HFF-Myc (cell line): ENCODE measurements around the gene DOCK4.

ENCODE experiments used
- DNase-seq: peaks from one replicate; pipeline ENCODE4 v3.0.0-alpha.2; 2011; ENCODE audit warnings: low read depth; ENCODE audit errors: extremely low read depth
- H3K4me3 ChIP-seq: replicated peaks from 2 replicates; pipeline ENCODE4 v1.5.1; 2011; ENCODE audit warnings: low read depth, mild to moderate bottlenecking, control low read depth, low read length
- TF ChIP-seq, protein P1 (sequence below): IDR thresholded peaks from 2 replicates; pipeline ENCODE4 v1.5.1; 2012; ENCODE audit warnings: mild to moderate bottlenecking, low read depth, low read length, control low read depth; ENCODE audit errors: missing control alignments

The DOCK4 gene

DNA sequence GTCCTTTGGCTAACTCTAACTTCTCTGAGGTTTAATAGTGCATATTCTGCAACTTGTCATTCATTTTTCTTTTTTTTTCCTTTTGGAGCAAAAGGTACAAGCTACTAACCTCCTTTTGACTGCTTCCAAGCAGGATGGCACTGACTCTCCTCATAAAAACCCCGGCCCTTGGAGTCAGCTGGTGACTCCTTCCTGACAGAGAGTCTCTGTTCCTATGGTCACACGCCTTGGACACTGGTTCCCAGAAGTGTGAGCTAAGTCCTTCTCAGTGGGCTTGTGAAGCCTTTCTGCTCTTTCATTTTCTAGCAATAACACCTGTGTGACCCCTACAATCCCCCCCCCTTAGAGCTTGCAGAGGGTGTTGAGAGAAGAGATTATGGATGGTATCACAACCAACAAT is 21.7 kb downstream of the DOCK4 start:
- H3K4me3 ChIP-seq: no peak overlapping the region
- no peak for DNase-seq
- TF ChIP-seq, protein P1, sequence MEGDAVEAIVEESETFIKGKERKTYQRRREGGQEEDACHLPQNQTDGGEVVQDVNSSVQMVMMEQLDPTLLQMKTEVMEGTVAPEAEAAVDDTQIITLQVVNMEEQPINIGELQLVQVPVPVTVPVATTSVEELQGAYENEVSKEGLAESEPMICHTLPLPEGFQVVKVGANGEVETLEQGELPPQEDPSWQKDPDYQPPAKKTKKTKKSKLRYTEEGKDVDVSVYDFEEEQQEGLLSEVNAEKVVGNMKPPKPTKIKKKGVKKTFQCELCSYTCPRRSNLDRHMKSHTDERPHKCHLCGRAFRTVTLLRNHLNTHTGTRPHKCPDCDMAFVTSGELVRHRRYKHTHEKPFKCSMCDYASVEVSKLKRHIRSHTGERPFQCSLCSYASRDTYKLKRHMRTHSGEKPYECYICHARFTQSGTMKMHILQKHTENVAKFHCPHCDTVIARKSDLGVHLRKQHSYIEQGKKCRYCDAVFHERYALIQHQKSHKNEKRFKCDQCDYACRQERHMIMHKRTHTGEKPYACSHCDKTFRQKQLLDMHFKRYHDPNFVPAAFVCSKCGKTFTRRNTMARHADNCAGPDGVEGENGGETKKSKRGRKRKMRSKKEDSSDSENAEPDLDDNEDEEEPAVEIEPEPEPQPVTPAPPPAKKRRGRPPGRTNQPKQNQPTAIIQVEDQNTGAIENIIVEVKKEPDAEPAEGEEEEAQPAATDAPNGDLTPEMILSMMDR: no peak

GRCh38 chr7:112183266-112183665 is 22.9 kb downstream of the DOCK4 start:
- no peak for DNase-seq
- no peak overlapping the region for H3K4me3 ChIP-seq
- TF ChIP-seq, protein P1: no peak

DNA sequence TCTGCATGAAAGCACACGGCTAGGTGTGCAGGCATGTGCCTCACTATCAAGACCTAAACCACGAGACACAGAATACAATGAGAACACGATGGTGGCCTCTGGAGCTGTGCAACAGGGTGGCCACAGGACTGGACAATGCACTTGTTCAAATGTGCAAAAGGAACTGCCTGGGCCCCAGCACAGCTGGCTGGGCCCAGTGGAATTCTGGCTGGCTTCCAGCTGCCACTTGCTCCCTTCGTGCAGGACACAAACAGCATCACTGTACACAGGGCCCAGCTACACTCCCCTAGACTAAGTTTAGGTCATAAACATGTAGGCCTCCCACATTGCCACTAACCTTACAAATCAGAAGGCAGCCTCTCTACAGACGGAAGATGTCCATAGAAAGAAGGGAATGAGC is 23.4 kb downstream of the DOCK4 start:
- TF ChIP-seq, protein P1: no peak
- no peak overlapping the region for H3K4me3 ChIP-seq
- no peak for DNase-seq

- DNase-seq: no peak
- TF ChIP-seq, protein P1: no peak
- no peak overlapping the region for H3K4me3 ChIP-seq
These were observed 26.0 kb downstream of the DOCK4 start for GRCh38 chr7:112180223-112180622.

GRCh38 chr7:112176693-112177415 is 29.3 kb downstream of the DOCK4 start:
- TF ChIP-seq, protein P1: no peak
- no peak overlapping the region for H3K4me3 ChIP-seq
- no peak for DNase-seq

- no peak overlapping the region for H3K4me3 ChIP-seq
- DNase-seq: no peak
- TF ChIP-seq, protein P1: no peak
These were observed 30.0 kb downstream of the DOCK4 start for GRCh38 chr7:112176241-112176640.

DNA sequence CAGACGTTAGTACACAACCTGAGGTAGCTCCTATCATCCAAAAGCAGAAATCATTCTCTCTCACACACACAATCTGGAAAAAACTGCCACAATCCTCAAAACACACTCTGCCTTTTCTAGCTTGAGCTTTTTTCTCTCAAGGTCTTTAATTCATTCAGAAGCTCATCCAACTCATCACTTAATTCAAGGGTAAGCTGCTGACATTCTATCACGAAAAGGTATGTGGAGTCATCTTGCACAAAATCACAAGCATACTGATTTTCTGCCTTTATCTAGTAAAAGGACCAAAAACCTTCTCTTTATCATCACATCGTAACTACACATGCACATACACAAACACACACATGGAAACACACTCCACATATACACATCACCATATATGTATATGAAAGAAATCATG is 32.0 kb downstream of the DOCK4 start:
- no peak for DNase-seq
- TF ChIP-seq, protein P1: no peak
- H3K4me3 ChIP-seq: no peak overlapping the region
